Osteoblast (primary cell): ENCODE measurements around the gene POLL. TPM values are rescaled to one million over a fixed set of nuclear protein-coding genes. Genes with fewer than 3 reads are reported as not detected.

Experiments
- DNase-seq: peaks from one replicate; pipeline ENCODE4 v3.0.0; 2011; ENCODE audit warnings: low spot score, mixed read lengths; ENCODE audit not compliant: insufficient read length; ENCODE audit errors: missing footprints
- H2AFZ ChIP-seq: 2 replicates; pipeline ENCODE4 v1.6.0; 2011; ENCODE audit warnings: mild to moderate bottlenecking, low read length
- H3K27ac ChIP-seq: 2 replicates; pipeline ENCODE4 v1.5.1; 2011; ENCODE audit warnings: mild to moderate bottlenecking, low read depth, low read length, moderate library complexity
- H3K27me3 ChIP-seq: 2 replicates; pipeline ENCODE4 v1.6.0; 2012; ENCODE audit warnings: mild to moderate bottlenecking, control low read depth, inconsistent platforms, low read length, moderate library complexity; ENCODE audit not compliant: insufficient read depth
- H3K36me3 ChIP-seq: 2 replicates; pipeline ENCODE4 v1.5.1; 2011; ENCODE audit warnings: mild to moderate bottlenecking, low read length, control low read depth, moderate library complexity; ENCODE audit not compliant: insufficient read depth
- H3K4me1 ChIP-seq: 2 replicates; pipeline ENCODE4 v1.5.1; 2011; ENCODE audit warnings: mild to moderate bottlenecking, low read length, control low read depth, moderate library complexity; ENCODE audit not compliant: insufficient read depth
- H3K4me2 ChIP-seq: 2 replicates; pipeline ENCODE4 v1.6.0; 2011; ENCODE audit warnings: mild to moderate bottlenecking, low read length; ENCODE audit not compliant: insufficient read depth
- H3K4me3 ChIP-seq: fragments of 200-600 bp; sonication (generic); 3 replicates; pipeline ENCODE4 v1.5.1; 2012; ENCODE audit warnings: mild to moderate bottlenecking, low read length, inconsistent platforms; ENCODE audit not compliant: insufficient read depth
- H3K79me2 ChIP-seq: 2 replicates; pipeline ENCODE4 v1.6.0; 2012; ENCODE audit warnings: mild to moderate bottlenecking, low read length, control low read depth, inconsistent platforms; ENCODE audit not compliant: insufficient read depth
- H3K9me3 ChIP-seq: 2 replicates; pipeline ENCODE4 v1.5.1; 2011; ENCODE audit warnings: low read depth, low read length, control low read depth
- H4K20me1 ChIP-seq: 2 replicates; pipeline ENCODE4 v1.6.0; 2012; ENCODE audit warnings: mild to moderate bottlenecking, low read length, control low read depth; ENCODE audit not compliant: insufficient read depth
- total RNA-seq: library from RNA; depleted of rRNA; stranded (reverse); fragments of >200 nt; gene quantifications from 2 replicates; pipeline ENCODE4 v1.2.3, GENCODE V29; 2012
- TF ChIP-seq, protein P1 (sequence below): IDR thresholded peaks from 2 replicates; pipeline ENCODE4 v1.5.1; 2011; ENCODE audit warnings: mild to moderate bottlenecking, low read depth, low read length, moderate library complexity; ENCODE audit errors: extremely low read depth

The POLL gene
- total RNA-seq, 1 donor = 18.5 TPM

DNA sequence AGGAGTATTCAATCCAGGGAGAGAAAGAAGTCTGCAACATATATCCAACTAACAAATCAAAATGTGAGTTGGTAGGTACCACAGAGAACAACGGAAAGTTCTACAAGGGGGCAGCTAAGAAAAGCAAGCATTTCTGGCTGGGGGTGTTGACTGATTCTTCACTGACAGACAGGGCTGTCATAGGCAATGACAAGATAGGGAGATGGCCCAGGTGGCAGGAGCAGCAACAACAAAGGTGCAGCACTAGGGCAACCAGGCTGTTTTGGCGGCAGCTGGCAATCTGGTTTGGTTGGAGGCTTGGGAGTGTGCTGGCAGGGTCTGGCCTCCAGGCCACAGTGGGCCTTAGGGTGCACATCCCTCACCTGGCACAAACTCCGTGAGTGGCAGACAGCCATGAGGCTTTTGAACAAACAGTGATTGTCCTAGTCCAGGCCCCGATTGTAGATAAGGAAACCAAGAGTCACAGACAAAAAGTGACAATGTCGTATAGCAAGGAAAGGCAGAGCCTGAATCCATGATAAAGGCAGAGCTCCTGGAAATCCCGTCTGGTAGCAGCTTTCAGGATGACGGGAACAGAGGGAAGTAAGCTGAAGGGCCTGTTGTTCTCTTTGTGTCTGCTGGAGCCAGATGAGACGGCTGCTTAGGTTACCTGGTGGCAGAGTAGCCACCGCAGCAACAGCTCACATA, 28.5 kb upstream of the POLL start:
- Histone ChIP-seq H3K4me3 (no peak overlapping the region), H3K9me3 (no peaks in the 10 kb centered on the region), H3K27ac (no peak overlapping the region), H4K20me1 (peaks cover 9% of the 10 kb centered on the region), H3K4me2 (no peak overlapping the region), H3K36me3 (peaks cover 3% of the 10 kb centered on the region), H3K27me3 (no peaks in the 10 kb centered on the region), H2AFZ (no peak overlapping the region), H3K4me1 (no peaks in the 10 kb centered on the region), H3K79me2 (no peaks in the 10 kb centered on the region)
- no peak for DNase-seq
- TF ChIP-seq, protein P1, sequence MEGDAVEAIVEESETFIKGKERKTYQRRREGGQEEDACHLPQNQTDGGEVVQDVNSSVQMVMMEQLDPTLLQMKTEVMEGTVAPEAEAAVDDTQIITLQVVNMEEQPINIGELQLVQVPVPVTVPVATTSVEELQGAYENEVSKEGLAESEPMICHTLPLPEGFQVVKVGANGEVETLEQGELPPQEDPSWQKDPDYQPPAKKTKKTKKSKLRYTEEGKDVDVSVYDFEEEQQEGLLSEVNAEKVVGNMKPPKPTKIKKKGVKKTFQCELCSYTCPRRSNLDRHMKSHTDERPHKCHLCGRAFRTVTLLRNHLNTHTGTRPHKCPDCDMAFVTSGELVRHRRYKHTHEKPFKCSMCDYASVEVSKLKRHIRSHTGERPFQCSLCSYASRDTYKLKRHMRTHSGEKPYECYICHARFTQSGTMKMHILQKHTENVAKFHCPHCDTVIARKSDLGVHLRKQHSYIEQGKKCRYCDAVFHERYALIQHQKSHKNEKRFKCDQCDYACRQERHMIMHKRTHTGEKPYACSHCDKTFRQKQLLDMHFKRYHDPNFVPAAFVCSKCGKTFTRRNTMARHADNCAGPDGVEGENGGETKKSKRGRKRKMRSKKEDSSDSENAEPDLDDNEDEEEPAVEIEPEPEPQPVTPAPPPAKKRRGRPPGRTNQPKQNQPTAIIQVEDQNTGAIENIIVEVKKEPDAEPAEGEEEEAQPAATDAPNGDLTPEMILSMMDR = no peak

DNA sequence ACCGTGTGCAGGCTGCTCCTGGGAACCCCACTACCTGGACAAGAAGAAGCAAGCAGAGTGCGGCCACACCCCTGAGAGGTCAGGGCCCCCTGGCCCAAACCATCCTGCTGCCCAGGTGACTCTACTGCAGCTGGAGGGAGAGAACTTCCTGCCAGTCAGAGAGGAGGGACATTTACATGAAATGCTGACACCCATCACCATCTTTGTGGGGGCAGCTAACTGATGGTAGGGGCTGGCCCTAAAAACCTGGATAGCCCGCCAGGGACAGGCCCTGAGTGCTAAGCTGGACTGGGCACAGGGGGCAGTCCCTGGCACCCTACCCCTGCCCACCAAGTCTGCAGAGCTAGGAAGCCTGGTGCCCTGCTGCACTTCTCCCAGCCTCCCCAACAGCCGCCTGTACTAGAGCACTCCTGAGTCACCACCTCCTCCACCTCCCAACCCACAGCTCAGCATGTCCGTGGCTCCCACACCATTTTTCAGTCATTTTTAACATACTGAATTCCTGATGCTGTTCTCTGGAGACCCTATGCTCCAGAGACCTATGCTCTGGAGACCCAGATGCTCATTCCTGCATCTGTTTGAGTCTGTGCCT, 27.6 kb upstream of the POLL start:
- Histone ChIP-seq H3K36me3 (peaks cover 12% of the 10 kb centered on the region), H3K4me1 (no peaks in the 10 kb centered on the region), H3K27ac (no peak overlapping the region), H4K20me1 (peaks cover 11% of the 10 kb centered on the region), H3K4me3 (no peak overlapping the region), H3K79me2 (no peaks in the 10 kb centered on the region), H2AFZ (no peak overlapping the region), H3K9me3 (no peaks in the 10 kb centered on the region), H3K4me2 (no peak overlapping the region), H3K27me3 (no peaks in the 10 kb centered on the region)
- TF ChIP-seq, protein P1 = no peak
- DNase-seq = no peak

GRCh38 chr10:101614663-101615524, 26.8 kb upstream of the POLL start:
- H3K9me3 ChIP-seq = no peaks in the 10 kb centered on the region
- no peak overlapping the region for H3K4me3 ChIP-seq
- H3K4me2 ChIP-seq = no peak overlapping the region
- TF ChIP-seq, protein P1 = no peak
- peaks cover 11% of the 10 kb centered on the region for H4K20me1 ChIP-seq
- H3K4me1 ChIP-seq = peaks cover under 1% of the 10 kb centered on the region
- no peaks in the 10 kb centered on the region for H3K27me3 ChIP-seq
- H3K79me2 ChIP-seq = no peaks in the 10 kb centered on the region
- no peak overlapping the region for H2AFZ ChIP-seq
- peaks cover 17% of the 10 kb centered on the region for H3K36me3 ChIP-seq
- H3K27ac ChIP-seq = no peak overlapping the region
- DNase-seq = no peak

- H3K4me2 ChIP-seq = no peak overlapping the region
- peaks cover 17% of the 10 kb centered on the region for H3K36me3 ChIP-seq
- no peaks in the 10 kb centered on the region for H3K27me3 ChIP-seq
- no peak overlapping the region for H3K4me3 ChIP-seq
- H3K79me2 ChIP-seq = no peaks in the 10 kb centered on the region
- H3K4me1 ChIP-seq = peaks cover 7% of the 10 kb centered on the region
- DNase-seq = no peak
- TF ChIP-seq, protein P1 = no peak
- H4K20me1 ChIP-seq = peaks cover 14% of the 10 kb centered on the region
- no peaks in the 10 kb centered on the region for H3K9me3 ChIP-seq
- no peak overlapping the region for H2AFZ ChIP-seq
- H3K27ac ChIP-seq = no peak overlapping the region
Measured at GRCh38 chr10:101613646-101614045, 25.6 kb upstream of the POLL start.
